GM10248 (cell line): Measurements from ENCODE around the gene LONP1.

Experiments used
- CTCF ChIA-PET: fragments of 300-600 bp; sonication (Branson Sonifier 250); formaldehyde crosslinking; extraction: SDS; loops from one replicate; lab custom pipeline; 2021; ENCODE audit warnings: antibody characterized with exemption; lab: Yijun Ruan, JAX
- POLR2A ChIA-PET: fragments of 350-650 bp; sonication (Branson Sonifier 250); formaldehyde crosslinking; extraction: SDS; loops from one replicate; lab custom pipeline; 2020; ENCODE audit warnings: antibody characterized with exemption; lab: Yijun Ruan, JAX
- DNase-seq: peaks from one replicate; pipeline ENCODE4 v3.0.0; 2012; ENCODE audit errors: extremely low spot score
- TF ChIP-seq, protein P1 (sequence below): IDR thresholded peaks from 2 replicates; pipeline ENCODE4 v1.5.1; 2012; ENCODE audit warnings: mild to moderate bottlenecking, low read depth; ENCODE audit errors: extremely low read depth, missing control alignments, control extremely low read depth

Gene LONP1

DNA sequence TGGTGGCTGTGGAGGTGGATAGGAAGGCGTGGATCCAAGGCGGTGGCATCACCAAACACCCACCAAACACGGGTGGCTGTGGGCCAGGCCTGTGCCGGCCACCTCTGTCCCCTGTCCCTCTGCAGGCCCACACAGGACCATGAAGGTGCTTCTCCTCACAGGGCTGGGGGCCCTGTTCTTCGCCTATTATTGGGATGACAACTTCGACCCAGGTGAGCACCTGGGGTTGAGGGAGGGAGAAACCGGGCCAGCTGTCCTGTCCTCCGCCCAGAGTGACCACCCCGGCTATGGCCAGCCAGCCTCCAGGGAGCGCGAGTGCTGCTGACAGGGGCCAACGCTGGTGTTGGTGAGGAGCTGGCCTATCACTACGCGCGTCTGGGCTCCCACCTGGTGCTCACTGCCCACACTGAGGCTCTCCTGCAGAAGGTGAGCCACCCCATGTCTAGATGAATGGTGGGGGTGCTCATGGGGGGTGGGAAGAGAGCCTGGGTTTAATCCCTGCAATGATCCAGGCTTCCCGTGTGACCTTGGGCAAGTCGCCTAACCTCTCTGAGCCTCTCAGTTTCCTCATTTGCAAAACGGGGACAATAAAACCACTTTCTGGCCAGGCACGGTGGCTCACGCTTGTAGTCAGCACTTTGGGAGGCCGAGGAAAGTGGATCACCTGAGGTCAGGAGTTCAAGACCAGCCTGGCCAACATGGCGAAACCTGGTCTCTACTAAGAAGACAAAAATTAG is 35.1 kb downstream of the LONP1 start:
- POLR2A ChIA-PET: no interaction called here
- TF ChIP-seq, protein P1, sequence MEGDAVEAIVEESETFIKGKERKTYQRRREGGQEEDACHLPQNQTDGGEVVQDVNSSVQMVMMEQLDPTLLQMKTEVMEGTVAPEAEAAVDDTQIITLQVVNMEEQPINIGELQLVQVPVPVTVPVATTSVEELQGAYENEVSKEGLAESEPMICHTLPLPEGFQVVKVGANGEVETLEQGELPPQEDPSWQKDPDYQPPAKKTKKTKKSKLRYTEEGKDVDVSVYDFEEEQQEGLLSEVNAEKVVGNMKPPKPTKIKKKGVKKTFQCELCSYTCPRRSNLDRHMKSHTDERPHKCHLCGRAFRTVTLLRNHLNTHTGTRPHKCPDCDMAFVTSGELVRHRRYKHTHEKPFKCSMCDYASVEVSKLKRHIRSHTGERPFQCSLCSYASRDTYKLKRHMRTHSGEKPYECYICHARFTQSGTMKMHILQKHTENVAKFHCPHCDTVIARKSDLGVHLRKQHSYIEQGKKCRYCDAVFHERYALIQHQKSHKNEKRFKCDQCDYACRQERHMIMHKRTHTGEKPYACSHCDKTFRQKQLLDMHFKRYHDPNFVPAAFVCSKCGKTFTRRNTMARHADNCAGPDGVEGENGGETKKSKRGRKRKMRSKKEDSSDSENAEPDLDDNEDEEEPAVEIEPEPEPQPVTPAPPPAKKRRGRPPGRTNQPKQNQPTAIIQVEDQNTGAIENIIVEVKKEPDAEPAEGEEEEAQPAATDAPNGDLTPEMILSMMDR: no peak
- no peak for DNase-seq
- CTCF ChIA-PET: no interaction called here

DNA sequence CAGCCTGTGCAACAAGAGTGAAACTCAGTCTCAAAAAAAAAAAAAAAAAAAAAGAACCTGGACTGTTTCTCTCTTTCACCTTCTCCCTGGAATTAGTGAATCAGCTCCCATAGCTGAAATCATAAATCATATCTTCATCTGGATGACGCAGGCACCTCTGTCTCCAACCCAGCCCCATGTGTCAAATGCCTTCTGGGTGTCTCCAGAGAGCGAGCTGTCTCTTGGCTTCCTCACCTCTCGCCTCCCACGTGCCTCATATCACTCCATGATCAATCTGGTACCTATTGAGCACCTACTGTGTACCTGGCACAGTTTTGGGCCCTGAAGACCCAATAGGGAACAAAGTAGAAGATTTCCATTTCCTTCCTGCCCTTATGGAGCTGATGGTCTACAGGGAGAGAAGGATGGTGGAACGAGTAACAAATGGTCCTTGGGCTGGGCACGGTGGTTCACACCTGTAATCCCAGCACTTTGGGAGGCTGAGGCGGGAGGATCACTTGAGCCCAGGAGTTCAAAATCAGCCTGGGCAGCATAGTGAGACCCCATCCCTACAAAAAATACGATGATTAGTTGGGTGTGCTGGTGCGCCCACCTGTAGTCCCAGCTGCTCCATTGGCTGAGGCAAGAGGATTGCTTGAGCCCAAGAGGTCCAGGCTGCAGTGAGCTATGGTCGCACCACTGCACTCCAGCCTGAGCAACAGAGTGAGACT is 36.6 kb downstream of the LONP1 start:
- DNase-seq: no peak
- ChIA-PET CTCF (interaction anchor here (0.9 kb wide), 1 partner anchor 8 kb away, joined by 3 read pairs; no protein-coding TSS in a partner anchor), POLR2A (interaction anchor here (0.7 kb wide), 2 partner anchors 27 to 1227 kb away, joined by 3 read pairs; no protein-coding TSS in a partner anchor)
- TF ChIP-seq, protein P1: no peak

DNA sequence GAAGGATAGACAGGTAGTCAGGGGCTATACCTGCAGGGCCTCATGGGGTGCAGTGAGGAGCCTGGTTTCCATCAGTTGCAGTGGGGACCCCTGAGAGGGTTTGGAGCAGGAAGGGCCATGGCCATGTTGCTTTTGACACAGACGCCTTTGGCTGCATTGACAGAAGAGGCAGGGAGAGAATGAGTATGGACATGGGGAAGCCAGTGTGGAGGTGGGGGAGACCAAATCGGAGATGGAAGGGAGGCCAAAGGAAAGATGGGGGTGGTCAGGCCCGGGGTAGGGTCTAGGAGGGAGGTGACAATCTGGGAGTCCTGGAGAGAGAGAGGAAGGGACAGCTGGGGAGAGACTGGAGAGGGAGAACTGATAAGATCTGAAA is 37.9 kb downstream of the LONP1 start:
- no peak for DNase-seq
- POLR2A ChIA-PET: no interaction called here
- TF ChIP-seq, protein P1: no peak
- CTCF ChIA-PET: interaction anchor here (0.9 kb wide), 1 partner anchor 9 kb away, joined by 3 read pairs; no protein-coding TSS in a partner anchor

DNA sequence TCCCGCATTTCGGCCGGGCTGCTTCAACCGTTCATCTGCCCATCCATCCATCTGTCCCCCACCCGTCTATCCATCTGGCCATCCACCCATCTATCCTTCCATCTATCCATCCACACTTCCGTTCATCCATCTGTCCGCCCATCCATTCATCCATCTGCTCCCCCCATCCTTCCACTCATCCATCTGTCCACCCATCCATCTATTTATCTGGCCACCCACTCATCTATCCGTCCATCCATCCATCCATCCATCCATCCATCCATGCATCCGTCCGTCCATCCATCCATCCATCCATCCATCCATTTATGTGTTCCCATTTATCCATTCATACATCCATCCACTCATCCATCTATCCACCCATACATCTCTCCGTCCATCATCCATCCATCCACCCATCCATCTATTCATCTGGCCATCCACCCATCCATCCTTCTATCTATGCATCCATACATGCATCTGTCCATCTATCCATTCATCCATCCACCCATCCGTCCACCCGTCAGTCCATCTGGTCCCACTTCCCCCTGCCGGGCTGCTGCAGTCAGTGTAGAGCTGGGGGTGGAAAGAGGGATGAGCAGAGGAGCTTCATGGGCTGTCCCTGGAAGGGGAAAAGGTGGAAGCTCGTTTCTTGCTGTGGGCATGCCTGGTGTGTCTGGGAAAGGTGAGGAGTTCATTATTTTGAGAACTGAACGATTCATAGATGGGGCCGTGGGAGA is 38.4 kb downstream of the LONP1 start:
- POLR2A ChIA-PET: no interaction called here

GRCh38 chr19:5680437-5681368 is 39.2 kb downstream of the LONP1 start, which contains the start of the genes HSD11B1L and MICOS13:
TSS of gene HSD11B1L (plus strand) at chr19:5681027. CDS start at chr19:5684833, 3,806 bp downstream.
TSS of gene MICOS13 (minus strand) at chr19:5680516. CDS start at chr19:5680486, 30 bp downstream.
- POLR2A ChIA-PET: no interaction called here
- TF ChIP-seq, protein P1: no peak
- CTCF ChIA-PET: no interaction called here
- peak; percentile 96 for DNase-seq

More for the DNA sequence above, 38.4 kb downstream of the LONP1 start:
- DNase-seq: no peak
- TF ChIP-seq, protein P1: no peak
- CTCF ChIA-PET: no interaction called here
